ENCODE measurements around the gene SMIM35.

DNA sequence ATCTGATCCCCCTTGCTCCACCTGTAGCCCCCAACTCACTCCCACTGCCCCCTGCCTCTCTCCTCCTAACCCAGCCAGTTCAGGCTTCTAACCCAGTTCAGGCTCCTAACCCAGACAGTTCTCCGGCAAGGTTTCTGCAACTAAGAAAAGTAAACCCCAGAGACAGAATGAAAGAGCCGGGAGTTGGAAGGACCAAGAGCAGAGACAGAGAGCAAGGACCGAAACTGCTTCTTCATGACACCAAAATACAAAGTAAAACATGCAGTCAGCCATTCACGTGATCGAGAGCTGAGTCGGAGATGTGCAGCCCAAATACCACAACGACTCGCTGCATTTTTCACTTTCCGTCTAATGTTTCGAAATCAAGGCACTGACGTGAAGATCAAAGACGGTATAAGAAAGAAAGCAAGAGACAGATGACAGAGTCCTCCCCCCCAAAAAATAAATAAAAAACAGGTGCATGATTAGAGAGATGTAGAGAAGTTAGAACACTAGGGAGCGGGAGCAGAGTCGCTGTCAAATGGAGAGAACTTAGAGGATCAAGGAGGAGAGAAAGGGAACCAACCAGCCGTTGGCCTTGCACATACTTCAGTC, 99.7 kb downstream of the SMIM35 start:
- no peak for TF ChIP-seq CTCF (IDR thresholded peaks at IDR 0.05; ENCODE audit: insufficient read depth, low read length, poor library complexity, severe bottlenecking)
- TF ChIP-seq EZH2phosphoT487 (conservative IDR thresholded peaks at IDR 0.05; ENCODE audit: low read length): no peak

All from SU-DHL-6 (cell line).